H4 (cell line): ENCODE data around the gene POC1A. TPM values are rescaled to one million over a fixed set of nuclear protein-coding genes. Genes with fewer than 3 reads are reported as not detected.
"Not testable (repeated sequence)": the region's sequence is repeated elsewhere in the genome, so short reads cannot be mapped to it uniquely, and the experiment has no call there.

Experiments
- DNase-seq: peaks from one replicate; pipeline ENCODE4 v3.0.0-alpha.2; 2015; ENCODE audit warnings: low spot score
- total RNA-seq: library from RNA; depleted of rRNA; stranded (reverse); fragments of >200 nt; shearing (Covaris generic); gene quantifications from 2 replicates; pipeline ENCODE4 v1.2.3, GENCODE V29; 2014

POC1A gene
- total RNA-seq, 1 experiment from 2014 or later, result 8.1 TPM

GRCh38 chr3:52183786-52184445 lies 29.7 kb upstream of the POC1A start:
- no peak for DNase-seq

- DNase-seq, result no peak
Measured at GRCh38 chr3:52182691-52183090, 28.5 kb upstream of the POC1A start.

- DNase-seq, result no peak
Measured at GRCh38 chr3:52182196-52182595, 28.0 kb upstream of the POC1A start.

GRCh38 chr3:52181543-52181942 lies 27.3 kb upstream of the POC1A start:
- DNase-seq, result no peak

- DNase-seq, result no peak
Measured at GRCh38 chr3:52178537-52178936, 24.3 kb upstream of the POC1A start.

- not testable (repeated sequence) for DNase-seq
Measured at GRCh38 chr3:52178126-52178525, 23.9 kb upstream of the POC1A start.

GRCh38 chr3:52177701-52178042 lies 23.4 kb upstream of the POC1A start:
- DNase-seq, result no peak

- DNase-seq, result no peak
Measured at GRCh38 chr3:52176951-52177700, 22.9 kb upstream of the POC1A start.

GRCh38 chr3:52176180-52176752 lies 22.0 kb upstream of the POC1A start:
- no peak for DNase-seq

GRCh38 chr3:52175416-52176179 lies 21.4 kb upstream of the POC1A start:
- DNase-seq, result no peak

GRCh38 chr3:52174896-52175295 lies 20.7 kb upstream of the POC1A start:
- no peak for DNase-seq

- no peak for DNase-seq
Measured at GRCh38 chr3:52173101-52173500, 18.9 kb upstream of the POC1A start.

- no peak for DNase-seq
Measured at GRCh38 chr3:52172262-52172757, 18.1 kb upstream of the POC1A start.

GRCh38 chr3:52171514-52172261 lies 17.5 kb upstream of the POC1A start:
- DNase-seq, result no peak

- DNase-seq, result not testable (repeated sequence)
Measured at GRCh38 chr3:52170217-52170616, 16.0 kb upstream of the POC1A start.

GRCh38 chr3:52167240-52167639 lies 13.0 kb upstream of the POC1A start:
- DNase-seq, result no peak

GRCh38 chr3:52162250-52162872 lies 8.1 kb upstream of the POC1A start:
- no peak for DNase-seq

GRCh38 chr3:52159503-52159902 lies 5.3 kb upstream of the POC1A start:
- no peak for DNase-seq

- no peak for DNase-seq
Measured at GRCh38 chr3:52155912-52156311, 1.7 kb upstream of the POC1A start.

GRCh38 chr3:52153389-52154096 lies 680 bp downstream of the POC1A start:
- no peak for DNase-seq
